ENCODE data around the gene CILP. TPM values are rescaled to one million over a fixed set of nuclear protein-coding genes. Genes with fewer than 3 reads are reported as not detected.

Gene CILP
- total RNA-seq, 4 donors from 2014 or later, result 5.4 to 49.9 (median 41.6) TPM

GRCh38 chr15:65177901-65178300 lies 33.4 kb downstream of the CILP start:
- TF ChIP-seq CTCF (IDR thresholded peaks at IDR 0.05 in 4 of 5, conservative IDR thresholded peaks at IDR 0.05 in 1 of 5) (no peak), POLR2A (IDR thresholded peaks at IDR 0.05) (no peak)
- H3K27ac ChIP-seq, result no peak overlapping the region
- in situ Hi-C loops (cut with MboI; ENCODE audit: low sequenced_read_pairs in 4 of 4), result no loop called here
- intact Hi-C loops (cut with DNase I; ENCODE audit: low total_unique reads), result no loop called here
- no peak overlapping the region for H3K4me3 ChIP-seq
- peaks cover 15 to 25% of the 10 kb centered on the region in 2 donors for H3K4me1 ChIP-seq
- H3K9me3 ChIP-seq, result no peaks in the 10 kb centered on the region
- no peak for DNase-seq
- no peaks in the 10 kb centered on the region for H3K27me3 ChIP-seq
- peaks cover 0 to 55% of the 10 kb centered on the region in 2 donors for H3K36me3 ChIP-seq
- no peak for ATAC-seq

- ATAC-seq (no peak), DNase-seq (no peak)
- Histone ChIP-seq H3K36me3 (peaks cover 0 to 68% of the 10 kb centered on the region in 2 donors), H3K27ac (no peak overlapping the region), H3K9me3 (no peaks in the 10 kb centered on the region), H3K27me3 (no peaks in the 10 kb centered on the region), H3K4me1 (peaks cover 4 to 7% of the 10 kb centered on the region in 2 donors), H3K4me3 (no peak overlapping the region)
- no peak for TF ChIP-seq POLR2A (IDR thresholded peaks at IDR 0.05)
- no peak for TF ChIP-seq CTCF (IDR thresholded peaks at IDR 0.05 in 4 of 5, conservative IDR thresholded peaks at IDR 0.05 in 1 of 5)
- in situ Hi-C loops (cut with MboI; ENCODE audit: low sequenced_read_pairs in 4 of 4), result no loop called here
- intact Hi-C loops (cut with DNase I; ENCODE audit: low total_unique reads), result no loop called here
Observed at GRCh38 chr15:65176056-65176455, 35.2 kb downstream of the CILP start.

- TF ChIP-seq CTCF (IDR thresholded peaks at IDR 0.05 in 4 of 5, conservative IDR thresholded peaks at IDR 0.05 in 1 of 5) (no peak), POLR2A (IDR thresholded peaks at IDR 0.05) (no peak)
- intact Hi-C loops (cut with DNase I; ENCODE audit: low total_unique reads), result no loop called here
- in situ Hi-C loops (cut with MboI; ENCODE audit: low sequenced_read_pairs in 4 of 4), result no loop called here
- Histone ChIP-seq H3K27me3 (no peaks in the 10 kb centered on the region), H3K9me3 (no peaks in the 10 kb centered on the region), H3K4me1 (peaks cover 3 to 5% of the 10 kb centered on the region in 2 donors), H3K4me3 (no peak overlapping the region), H3K27ac (no peak overlapping the region), H3K36me3 (peaks cover 0 to 68% of the 10 kb centered on the region in 2 donors)
- DNase-seq (no peak), ATAC-seq (no peak)
Observed at GRCh38 chr15:65175511-65175910, 35.8 kb downstream of the CILP start.

GRCh38 chr15:65174509-65174908 lies 36.8 kb downstream of the CILP start:
- Histone ChIP-seq H3K9me3 (no peaks in the 10 kb centered on the region), H3K4me3 (no peak overlapping the region), H3K36me3 (peaks cover 0 to 69% of the 10 kb centered on the region in 2 donors), H3K27ac (no peak overlapping the region), H3K27me3 (no peaks in the 10 kb centered on the region), H3K4me1 (peaks cover 3% of the 10 kb centered on the region in 2 donors)
- ATAC-seq (no peak), DNase-seq (no peak)
- intact Hi-C loops (cut with DNase I; ENCODE audit: low total_unique reads) (no loop called here), in situ Hi-C loops (cut with MboI; ENCODE audit: low sequenced_read_pairs in 4 of 4) (no loop called here)
- TF ChIP-seq POLR2A (IDR thresholded peaks at IDR 0.05) (no peak), CTCF (IDR thresholded peaks at IDR 0.05 in 4 of 5, conservative IDR thresholded peaks at IDR 0.05 in 1 of 5) (no peak)

- TF ChIP-seq CTCF (IDR thresholded peaks at IDR 0.05 in 4 of 5, conservative IDR thresholded peaks at IDR 0.05 in 1 of 5) (no peak), POLR2A (IDR thresholded peaks at IDR 0.05) (no peak)
- Histone ChIP-seq H3K36me3 (peaks cover 0 to 56% of the 10 kb centered on the region in 2 donors), H3K4me3 (no peak overlapping the region), H3K27ac (no peak overlapping the region), H3K9me3 (no peaks in the 10 kb centered on the region), H3K4me1 (no peaks in the 10 kb centered on the region), H3K27me3 (no peaks in the 10 kb centered on the region)
- DNase-seq (no peak), ATAC-seq (no peak)
- in situ Hi-C loops (cut with MboI; ENCODE audit: low sequenced_read_pairs in 4 of 4), result no loop called here
- intact Hi-C loops (cut with DNase I; ENCODE audit: low total_unique reads), result no loop called here
Observed at GRCh38 chr15:65172531-65172930, 38.7 kb downstream of the CILP start.

Measured in gastrocnemius medialis (tissue), 4 donors.